T-helper 9 cell (primary cell): ENCODE results near the gene ARHGAP6.
"Not testable (repeated sequence)": the region's sequence is repeated elsewhere in the genome, so short reads cannot be mapped to it uniquely, and the experiment has no call there.

Experiments used
- DNase-seq: peaks from one replicate; pipeline ENCODE4 v3.0.0-alpha.2; 2020

Gene ARHGAP6

DNA sequence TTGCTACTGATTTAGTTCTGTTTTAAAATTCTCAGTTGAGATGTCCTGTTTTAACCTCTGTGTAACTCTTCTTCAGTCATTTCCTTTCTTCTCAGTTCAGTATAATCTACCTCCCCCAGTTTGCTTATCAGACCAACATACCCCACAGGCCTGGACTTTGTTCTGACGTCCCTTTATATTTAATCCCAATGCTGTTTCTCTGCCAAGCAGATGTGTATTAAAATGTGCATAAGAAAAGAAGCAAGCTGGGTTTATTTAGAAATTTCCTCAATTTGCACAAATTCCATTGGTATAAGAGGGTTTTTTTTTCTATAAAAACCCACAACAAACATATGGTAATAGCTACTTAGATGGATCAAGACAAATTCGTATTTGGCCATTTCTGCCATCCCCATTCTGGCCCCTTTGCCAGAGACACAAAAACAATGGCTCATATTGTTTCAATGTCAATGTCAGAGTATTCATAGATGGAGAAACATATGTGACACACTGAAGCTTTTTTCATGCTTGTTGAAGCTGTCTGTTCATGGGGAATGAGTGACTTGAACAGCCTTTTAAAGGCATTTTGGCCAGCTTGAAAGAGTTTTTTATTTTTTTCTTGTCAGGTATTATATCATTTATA lies 530.0 kb downstream of the ARHGAP6 start:
- DNase-seq: no peak

DNA sequence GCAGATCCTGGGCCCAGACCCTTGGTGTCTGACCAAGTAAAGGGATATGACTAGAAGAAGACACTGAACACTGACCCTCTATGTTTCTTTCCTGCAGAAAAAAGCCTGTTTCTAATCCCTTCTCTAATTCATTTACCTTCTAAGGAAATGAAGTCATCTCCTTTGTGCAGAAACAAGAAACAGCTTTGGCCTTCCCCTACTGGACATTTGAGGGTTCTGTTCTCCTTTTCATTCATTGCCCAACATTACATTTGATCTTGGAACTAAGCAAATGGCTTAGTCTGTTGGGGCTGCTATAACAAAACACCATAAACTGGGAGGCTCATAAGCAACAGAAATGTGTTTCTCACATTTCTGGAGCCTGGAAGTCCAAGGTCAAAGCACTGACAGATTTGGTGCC lies 534.6 kb downstream of the ARHGAP6 start:
- DNase-seq: no peak

DNA sequence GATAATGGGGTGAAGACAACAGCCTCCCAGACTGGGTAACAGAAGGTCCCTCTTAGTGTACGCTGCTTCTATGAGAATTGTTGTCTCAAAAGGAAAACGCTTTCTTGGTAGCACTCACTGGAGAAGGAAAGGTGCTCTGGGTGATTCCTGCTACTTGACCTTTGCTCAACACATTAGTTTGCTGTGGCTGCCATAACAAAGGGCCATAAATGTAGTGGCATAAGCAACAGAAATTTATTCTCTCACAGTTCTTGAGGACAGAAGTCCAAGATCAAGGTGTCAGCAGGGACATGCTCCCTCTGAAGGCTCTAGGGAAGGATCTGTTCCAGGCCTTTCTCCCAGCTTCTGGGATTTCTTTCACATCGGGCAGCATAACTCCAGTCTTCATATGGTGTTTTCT lies 535.6 kb downstream of the ARHGAP6 start:
- DNase-seq: no peak

DNA sequence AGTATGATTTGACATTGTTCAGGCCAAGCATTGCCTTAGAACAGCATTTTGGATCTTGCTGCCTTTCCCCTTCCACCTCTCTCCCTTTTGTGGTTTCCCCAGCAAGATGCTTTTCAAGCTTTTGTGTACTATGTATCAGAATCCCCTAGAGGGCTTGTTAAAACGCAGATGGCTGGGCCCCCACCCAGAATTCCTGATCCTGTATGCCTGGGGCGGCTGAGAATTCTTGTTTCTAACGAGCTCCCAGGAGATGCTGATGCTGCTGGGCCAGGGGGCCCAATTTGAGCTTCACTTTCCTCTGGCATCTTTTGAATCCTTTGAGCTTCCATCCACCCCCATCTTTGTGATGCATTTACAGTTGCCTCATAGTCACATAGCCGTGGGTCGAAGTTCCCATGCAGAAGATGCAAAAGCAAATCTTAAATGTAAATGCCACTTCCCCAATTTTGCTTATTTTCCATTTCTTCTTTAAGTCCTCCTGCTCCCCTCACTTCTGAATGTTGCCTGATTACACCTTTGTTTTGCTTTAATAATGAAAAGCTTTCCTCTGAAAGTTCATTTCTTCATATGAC lies 536.1 kb downstream of the ARHGAP6 start:
- no peak for DNase-seq

DNA sequence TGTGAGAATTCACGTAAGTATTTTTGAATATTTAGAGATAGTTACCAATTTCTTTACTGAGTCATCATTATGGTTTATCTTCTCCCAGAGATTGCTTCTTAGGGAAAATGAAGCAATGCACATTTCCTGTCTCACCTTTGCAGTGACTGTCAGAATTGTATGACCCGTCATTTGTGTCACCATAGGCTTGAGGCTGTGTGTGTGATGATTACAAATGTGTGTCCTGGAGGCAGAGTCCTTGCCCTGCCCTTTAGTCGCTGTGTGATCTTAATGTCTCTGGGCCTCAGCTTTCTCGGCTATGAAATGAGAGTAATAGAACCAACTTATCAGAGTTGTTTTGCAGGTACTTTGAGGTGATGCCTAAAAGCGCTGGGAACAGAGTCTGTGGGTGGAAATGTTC lies 540.7 kb downstream of the ARHGAP6 start:
- DNase-seq: no peak

- DNase-seq: no peak
These were observed 541.6 kb downstream of the ARHGAP6 start for GRCh38 chrX:11124112-11124511.

DNA sequence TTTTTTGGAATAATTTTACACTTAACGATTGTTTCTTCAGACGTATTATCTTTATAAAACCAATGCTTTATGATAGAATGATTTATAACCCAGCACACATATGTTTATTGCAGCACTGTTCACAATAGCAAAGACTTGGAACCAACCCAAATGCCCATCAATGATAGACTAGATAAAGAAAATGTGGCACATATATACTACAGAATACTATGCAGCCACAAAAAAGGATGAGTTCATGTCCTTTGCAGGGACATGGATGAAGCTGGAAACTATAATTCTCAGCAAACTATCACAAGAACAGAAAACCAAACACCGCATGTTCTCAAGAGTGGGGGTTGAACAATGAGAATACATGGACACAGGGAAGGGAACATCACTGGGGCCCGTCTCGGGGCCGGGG lies 542.6 kb downstream of the ARHGAP6 start:
- DNase-seq: not testable (repeated sequence)

DNA sequence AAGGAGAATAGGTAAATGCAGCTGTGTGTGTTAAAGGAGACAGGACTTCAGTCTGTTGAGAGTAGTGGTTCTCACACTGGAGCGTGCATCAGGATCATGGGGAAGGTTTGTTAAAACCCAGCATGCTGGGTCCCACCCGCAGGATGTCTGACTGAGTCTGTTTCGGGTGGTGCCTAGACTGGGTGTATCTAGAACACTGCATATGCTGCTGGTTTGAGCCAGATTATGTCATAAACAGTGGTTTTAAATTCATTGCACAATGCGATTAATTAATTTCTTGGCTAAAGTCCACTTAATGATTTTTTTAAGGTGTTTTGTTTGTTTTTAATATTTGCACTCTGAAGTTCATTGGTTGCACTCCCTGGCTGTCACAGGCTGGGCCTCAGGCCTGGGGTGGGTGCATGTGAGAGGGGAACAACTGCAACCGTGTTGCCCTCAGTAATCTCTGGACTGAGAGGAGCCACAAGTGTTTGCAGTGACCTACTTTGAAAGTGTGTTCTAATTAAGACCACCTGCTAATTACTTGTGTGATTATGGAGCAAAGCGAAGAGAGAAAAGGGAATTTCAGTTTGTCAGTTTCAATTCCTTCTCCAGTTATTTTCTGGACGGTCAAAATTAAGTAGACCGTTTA lies 546.3 kb downstream of the ARHGAP6 start:
- no peak for DNase-seq

GRCh38 chrX:11117745-11118144 lies 548.0 kb downstream of the ARHGAP6 start:
- no peak for DNase-seq

GRCh38 chrX:11113731-11114130 lies 552.0 kb downstream of the ARHGAP6 start:
- DNase-seq: no peak

- DNase-seq: no peak
These were observed 553.8 kb downstream of the ARHGAP6 start for GRCh38 chrX:11111947-11112346.

DNA sequence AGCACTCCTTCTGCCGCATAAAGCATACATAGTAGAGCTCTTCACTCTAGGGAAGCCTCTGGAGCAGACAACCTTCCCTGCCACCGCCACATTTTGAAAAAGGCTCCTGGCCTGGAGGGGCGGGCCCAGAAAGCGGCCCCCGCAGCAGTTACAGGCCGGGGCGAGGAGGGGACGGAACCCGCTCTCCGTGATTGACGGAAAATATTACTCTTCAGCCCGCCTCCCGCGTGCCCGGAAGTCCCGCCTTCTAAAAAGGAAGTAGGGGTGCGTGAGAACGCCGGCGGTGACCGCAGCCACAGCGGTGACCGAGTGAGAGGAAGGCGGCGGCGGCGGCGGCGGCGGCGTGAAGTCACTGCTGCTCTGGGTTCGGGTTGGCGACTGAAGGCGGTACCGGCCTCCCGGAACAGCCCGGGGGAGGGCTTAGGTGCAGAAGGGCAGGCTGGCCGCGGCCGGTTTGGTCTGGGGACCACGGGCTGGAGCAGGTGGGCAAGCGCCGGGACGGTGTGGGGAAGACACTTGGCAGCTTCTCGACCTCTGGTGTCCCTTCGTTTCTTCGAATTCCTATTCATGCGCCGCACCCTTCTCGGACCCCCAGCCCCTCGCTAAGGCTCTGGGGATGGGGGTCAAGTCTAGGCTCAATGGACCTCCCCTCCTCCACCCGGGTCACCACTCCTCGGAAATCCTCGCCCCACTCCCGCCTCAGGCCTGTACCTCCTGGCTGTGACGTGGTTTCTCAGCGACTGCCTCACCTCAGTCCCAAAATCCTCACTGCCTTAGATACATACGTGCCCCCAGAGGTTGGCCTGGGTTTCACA lies 554.5 kb downstream of the ARHGAP6 start, which contains the start of gene HCCS:
Gene HCCS (plus strand): TSS at position 296 of the 815 bp plus-strand sequence. CDS start 729 bp downstream, outside the sequence.
- DNase-seq: peak; percentile 68

- no peak for DNase-seq
These were observed 555.8 kb downstream of the ARHGAP6 start for GRCh38 chrX:11109968-11110367.

DNA sequence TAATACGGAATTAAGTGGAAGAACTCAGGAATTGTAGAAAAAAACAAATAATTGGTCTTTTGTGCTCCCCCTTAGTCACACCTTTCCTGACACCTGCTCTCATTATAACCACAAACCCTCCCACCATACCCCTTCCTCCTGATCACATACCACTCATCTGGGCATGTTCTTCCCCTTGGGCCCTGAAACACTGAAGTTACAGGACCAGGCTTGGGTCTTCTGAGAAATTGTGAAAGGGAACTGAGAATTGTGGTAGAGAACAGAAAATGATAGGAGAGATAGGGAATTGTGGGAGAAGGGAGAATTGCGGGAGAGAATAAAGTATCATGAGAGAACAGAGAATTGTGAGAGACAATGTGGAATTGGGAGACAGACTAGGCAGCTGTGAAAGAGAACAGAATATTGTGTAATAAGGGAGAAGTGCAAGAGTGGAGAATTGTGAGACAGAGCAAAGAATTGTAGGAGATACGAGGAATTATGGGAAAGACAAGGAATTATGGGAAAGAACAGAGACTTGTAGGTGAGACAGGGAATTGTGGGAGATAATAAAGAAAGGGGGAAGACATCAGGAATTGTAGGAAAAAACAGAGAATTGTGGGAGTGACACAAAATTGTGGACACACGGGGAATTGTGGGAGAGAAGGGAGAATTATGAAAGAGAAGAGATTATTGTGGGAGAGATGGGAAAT lies 557.3 kb downstream of the ARHGAP6 start:
- DNase-seq: no peak

DNA sequence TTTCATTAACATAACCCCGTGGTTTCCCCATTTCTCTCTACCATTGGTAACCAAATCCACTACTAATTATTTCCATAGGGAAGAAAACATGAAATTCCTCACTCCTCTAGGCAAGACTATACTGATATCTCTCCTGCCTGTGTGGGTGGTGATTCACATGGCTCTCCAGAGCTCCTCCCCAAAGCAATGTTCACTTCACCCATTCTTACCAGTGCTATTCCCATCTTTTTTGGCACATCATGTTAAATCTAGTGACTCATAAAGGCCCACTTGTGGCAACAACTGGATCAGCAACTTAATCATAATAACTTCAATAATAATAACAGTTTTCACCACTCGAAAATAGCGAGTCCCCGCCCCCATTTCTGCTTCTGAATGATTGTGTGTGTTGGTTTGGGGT lies 560.6 kb downstream of the ARHGAP6 start:
- DNase-seq: no peak

- no peak for DNase-seq
These were observed 562.0 kb downstream of the ARHGAP6 start for GRCh38 chrX:11103751-11104150.

GRCh38 chrX:11103006-11103405 lies 562.7 kb downstream of the ARHGAP6 start:
- no peak for DNase-seq

DNA sequence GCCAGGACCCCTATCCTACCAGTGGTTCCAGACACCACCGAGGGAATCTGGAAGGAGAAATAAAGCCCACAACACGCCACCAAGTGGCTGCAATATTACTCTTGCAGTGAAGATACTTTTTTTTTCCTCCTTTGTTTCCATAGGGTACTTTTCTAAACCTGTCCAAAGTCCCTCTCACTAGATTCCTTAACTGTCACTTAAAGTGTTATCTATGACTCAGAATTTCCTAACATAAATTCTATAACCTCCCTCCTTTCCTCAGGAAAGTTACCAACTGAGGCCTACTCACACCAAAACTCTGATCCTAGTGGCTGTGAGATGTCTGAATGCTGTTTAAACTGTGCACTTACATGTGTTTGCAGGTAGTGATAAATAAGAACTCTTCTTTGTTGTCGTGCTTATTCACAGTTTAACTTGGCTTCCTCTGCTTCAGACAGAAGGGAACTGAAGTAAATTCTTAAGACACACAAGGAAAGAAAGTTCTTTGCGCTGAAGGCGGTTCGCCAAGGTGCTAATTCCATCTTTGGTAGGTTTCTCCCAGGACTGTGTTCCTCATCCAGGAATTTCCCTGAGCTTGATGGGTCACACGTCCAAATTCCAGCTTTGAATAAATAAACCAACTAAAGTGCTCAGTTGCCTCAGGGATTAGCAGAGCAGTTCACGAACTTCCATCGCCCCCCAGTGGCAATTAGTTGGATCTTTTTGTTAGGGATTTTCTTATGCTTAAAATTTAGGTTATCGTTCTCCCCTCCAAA lies 565.3 kb downstream of the ARHGAP6 start:
- no peak for DNase-seq

DNA sequence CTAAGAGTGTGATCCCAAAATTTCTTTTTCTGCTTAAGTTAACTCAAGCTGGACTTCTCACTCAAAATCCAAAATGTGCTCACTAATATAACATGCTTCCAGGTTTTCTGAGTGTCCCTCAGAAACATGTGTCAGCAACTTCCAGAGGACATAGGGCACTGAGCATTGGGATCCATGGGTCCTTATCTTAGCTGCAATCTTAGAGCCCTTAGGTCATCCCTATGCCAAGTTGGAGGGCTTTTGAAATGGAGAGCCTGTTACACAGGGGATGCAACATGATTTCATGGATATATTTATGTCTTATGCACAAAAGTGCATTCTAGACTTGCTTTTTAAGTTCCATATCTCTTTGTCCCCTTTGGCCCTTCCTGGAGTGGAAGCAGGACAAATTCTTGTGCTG lies 566.3 kb downstream of the ARHGAP6 start:
- DNase-seq: no peak

DNA sequence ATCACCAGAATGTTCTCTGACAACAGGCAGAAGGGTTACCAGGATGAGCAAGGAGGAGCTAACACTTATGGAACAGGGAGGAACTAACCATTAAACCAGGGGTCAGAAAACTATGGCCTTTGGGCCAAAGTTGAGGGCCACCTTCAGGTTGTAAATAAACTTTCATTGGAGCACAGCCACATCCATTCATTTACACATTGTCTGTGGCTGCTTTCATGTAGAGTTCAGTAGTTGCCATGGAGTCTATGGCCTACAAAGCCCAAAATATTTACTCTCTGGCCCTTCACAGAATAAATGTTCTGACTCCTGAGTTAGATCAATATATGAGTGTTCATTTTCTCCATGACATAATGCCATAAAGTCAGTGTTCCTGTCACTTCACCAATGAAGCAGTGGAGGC lies 567.8 kb downstream of the ARHGAP6 start:
- no peak for DNase-seq

- no peak for DNase-seq
These were observed 575.9 kb downstream of the ARHGAP6 start for GRCh38 chrX:11089802-11090201.
